PC-3 (cell line): ENCODE data around the gene KCNG2.

ENCODE experiments used
- CTCF ChIP-seq: fragments of 300-600 bp; sonication (generic); conservative IDR thresholded peaks from 2 replicates; pipeline ENCODE4 v1.5.1; 2017; ENCODE audit warnings: antibody characterized with exemption, low read depth, mild to moderate bottlenecking, low read length
- EZH2 ChIP-seq: fragments of 300-600 bp; sonication (generic); IDR thresholded peaks from one replicate; pipeline ENCODE4 v1.6.1; 2017; ENCODE audit warnings: antibody characterized with exemption, mild to moderate bottlenecking, low read length; ENCODE audit not compliant: unreplicated experiment
- EZH2phosphoT487 ChIP-seq: fragments of 300-600 bp; sonication (generic); IDR thresholded peaks from 2 replicates; pipeline ENCODE4 v1.6.1; 2018; ENCODE audit warnings: mild to moderate bottlenecking, antibody characterized with exemption, low read length, borderline replicate concordance

- TF ChIP-seq CTCF (no peak), EZH2 (no peak), EZH2phosphoT487 (no peak)
Measured at GRCh38 chr18:79896738-79897137, 99.0 kb downstream of the KCNG2 start.
